ENCODE measurements around the gene SMC3.

GRCh38 chr10:110628161-110628560, 60.7 kb downstream of the SMC3 start:
- TF ChIP-seq CTCF (IDR thresholded peaks at IDR 0.05; ENCODE audit: insufficient read depth, low read length, poor library complexity, severe bottlenecking) (no peak), EZH2phosphoT487 (conservative IDR thresholded peaks at IDR 0.05; ENCODE audit: low read length) (no peak)

Data from SU-DHL-6 (cell line).